ENCODE measurements around the gene THPO.

The THPO gene

GRCh38 chr3:184352149-184352785, 25.7 kb downstream of the THPO start:
- no peak overlapping the region for H2BK120ac ChIP-seq (ENCODE audit: low read depth, low read length)
- H3K4ac ChIP-seq (ENCODE audit: low read length) = no peak overlapping the region
- H2AFZ ChIP-seq (ENCODE audit: low read length) = no peak overlapping the region
- no peak overlapping the region for H3K18ac ChIP-seq (ENCODE audit: low read length)
- H3K36me3 ChIP-seq (replicated peaks in 1 of 2; ENCODE audit: control insufficient read depth in 2 of 2, insufficient read depth in 2 of 2, low read length in 2 of 2) = peaks cover 60 to 86% of the 10 kb centered on the region in 2 donors
- H3K4me2 ChIP-seq (ENCODE audit: insufficient read depth, low read length, poor library complexity, severe bottlenecking) = no peak overlapping the region
- H3K23ac ChIP-seq (ENCODE audit: low read depth, low read length, poor library complexity) = no peak overlapping the region
- H2BK12ac ChIP-seq (ENCODE audit: low read length) = no peak overlapping the region
- DNase-seq (ENCODE audit: low spot score) = no peak
- no peak overlapping the region for H2BK15ac ChIP-seq (ENCODE audit: low read length)
- H3K4me1 ChIP-seq (ENCODE audit: control insufficient read depth in 2 of 2, insufficient read depth in 1 of 2, low read depth in 1 of 2, low read length in 2 of 2) = peaks cover 6 to 7% of the 10 kb centered on the region in 2 donors
- H3K27ac ChIP-seq (replicated peaks; ENCODE audit: low read length) = no peak overlapping the region
- H3K27me3 ChIP-seq (ENCODE audit: control insufficient read depth in 3 of 3, insufficient read depth in 3 of 3, low read depth in 1 of 3, low read length in 3 of 3) = no peaks in the 10 kb centered on the region
- H4K8ac ChIP-seq (ENCODE audit: low read depth, low read length) = no peak overlapping the region
- no peaks in the 10 kb centered on the region for H3K9me3 ChIP-seq (replicated peaks in 1 of 2; ENCODE audit: control insufficient read depth in 2 of 2, insufficient read depth in 1 of 2, low read depth in 1 of 2, low read length in 2 of 2)
- peaks cover 4% of the 10 kb centered on the region for H3K79me1 ChIP-seq (ENCODE audit: low read depth, low read length)
- H2AK5ac ChIP-seq (ENCODE audit: low read depth, low read length) = no peak overlapping the region
- H3K14ac ChIP-seq (ENCODE audit: low read length) = no peak overlapping the region
- H3K4me3 ChIP-seq (ENCODE audit: low read length in 2 of 2) = no peak overlapping the region
- no CpG with 5 or more reads among the region's 15 CpGs for WGBS, 2 donors (ENCODE audit: extremely low coverage in 2 of 2, insufficient read length in 2 of 2, insufficient replicate concordance in 1 of 2)
- peak overlapping the region; percentile 30 for H3K9ac ChIP-seq (ENCODE audit: low read depth, low read length, poor library complexity)
- H4K91ac ChIP-seq (ENCODE audit: low read depth, low read length, poor library complexity) = no peak overlapping the region
- H2BK5ac ChIP-seq (ENCODE audit: low read length) = no peak overlapping the region

- H2BK120ac ChIP-seq (ENCODE audit: low read depth, low read length) = no peak overlapping the region
- H2AFZ ChIP-seq (ENCODE audit: low read length) = no peak overlapping the region
- no peak overlapping the region for H4K91ac ChIP-seq (ENCODE audit: low read depth, low read length, poor library complexity)
- H3K4me3 ChIP-seq (ENCODE audit: low read length in 2 of 2) = no peak overlapping the region
- H3K9me3 ChIP-seq (replicated peaks in 1 of 2; ENCODE audit: control insufficient read depth in 2 of 2, insufficient read depth in 1 of 2, low read depth in 1 of 2, low read length in 2 of 2) = no peaks in the 10 kb centered on the region
- H3K27me3 ChIP-seq (ENCODE audit: control insufficient read depth in 3 of 3, insufficient read depth in 3 of 3, low read depth in 1 of 3, low read length in 3 of 3) = no peaks in the 10 kb centered on the region
- no peak overlapping the region for H2BK12ac ChIP-seq (ENCODE audit: low read length)
- H3K27ac ChIP-seq (replicated peaks; ENCODE audit: low read length) = no peak overlapping the region
- H3K4me1 ChIP-seq (ENCODE audit: control insufficient read depth in 2 of 2, insufficient read depth in 1 of 2, low read depth in 1 of 2, low read length in 2 of 2) = peaks cover 6 to 7% of the 10 kb centered on the region in 2 donors
- no peak overlapping the region for H3K4me2 ChIP-seq (ENCODE audit: insufficient read depth, low read length, poor library complexity, severe bottlenecking)
- no peak overlapping the region for H3K18ac ChIP-seq (ENCODE audit: low read length)
- DNase-seq (ENCODE audit: low spot score) = no peak
- no peak overlapping the region for H4K8ac ChIP-seq (ENCODE audit: low read depth, low read length)
- no peak overlapping the region for H2BK5ac ChIP-seq (ENCODE audit: low read length)
- H3K9ac ChIP-seq (ENCODE audit: low read depth, low read length, poor library complexity) = no peak overlapping the region
- peaks cover 4% of the 10 kb centered on the region for H3K79me1 ChIP-seq (ENCODE audit: low read depth, low read length)
- H2AK5ac ChIP-seq (ENCODE audit: low read depth, low read length) = no peak overlapping the region
- H3K36me3 ChIP-seq (replicated peaks in 1 of 2; ENCODE audit: control insufficient read depth in 2 of 2, insufficient read depth in 2 of 2, low read length in 2 of 2) = peaks cover 57 to 86% of the 10 kb centered on the region in 2 donors
- no peak overlapping the region for H3K23ac ChIP-seq (ENCODE audit: low read depth, low read length, poor library complexity)
- no peak overlapping the region for H2BK15ac ChIP-seq (ENCODE audit: low read length)
- no peak overlapping the region for H3K14ac ChIP-seq (ENCODE audit: low read length)
- no CpG with 5 or more reads among the region's 9 CpGs for WGBS, 2 donors (ENCODE audit: extremely low coverage in 2 of 2, insufficient read length in 2 of 2, insufficient replicate concordance in 1 of 2)
- no peak overlapping the region for H3K4ac ChIP-seq (ENCODE audit: low read length)
Measured at GRCh38 chr3:184351511-184352148, 26.4 kb downstream of the THPO start.

GRCh38 chr3:184350618-184351017, 27.4 kb downstream of the THPO start:
- no peak overlapping the region for H4K8ac ChIP-seq (ENCODE audit: low read depth, low read length)
- peaks cover 9 to 10% of the 10 kb centered on the region in 2 donors for H3K4me1 ChIP-seq (ENCODE audit: control insufficient read depth in 2 of 2, insufficient read depth in 1 of 2, low read depth in 1 of 2, low read length in 2 of 2)
- H3K4me2 ChIP-seq (ENCODE audit: insufficient read depth, low read length, poor library complexity, severe bottlenecking) = no peak overlapping the region
- no peak overlapping the region for H2AK5ac ChIP-seq (ENCODE audit: low read depth, low read length)
- no peak overlapping the region for H3K18ac ChIP-seq (ENCODE audit: low read length)
- H3K14ac ChIP-seq (ENCODE audit: low read length) = no peak overlapping the region
- no peak overlapping the region for H3K4me3 ChIP-seq (ENCODE audit: low read length in 2 of 2)
- no peak overlapping the region for H2BK12ac ChIP-seq (ENCODE audit: low read length)
- H4K91ac ChIP-seq (ENCODE audit: low read depth, low read length, poor library complexity) = no peak overlapping the region
- no peak overlapping the region for H3K4ac ChIP-seq (ENCODE audit: low read length)
- no peak overlapping the region for H3K23ac ChIP-seq (ENCODE audit: low read depth, low read length, poor library complexity)
- no peaks in the 10 kb centered on the region for H3K9me3 ChIP-seq (replicated peaks in 1 of 2; ENCODE audit: control insufficient read depth in 2 of 2, insufficient read depth in 1 of 2, low read depth in 1 of 2, low read length in 2 of 2)
- peaks cover 4% of the 10 kb centered on the region for H3K79me1 ChIP-seq (ENCODE audit: low read depth, low read length)
- H2AFZ ChIP-seq (ENCODE audit: low read length) = no peak overlapping the region
- no peak overlapping the region for H3K27ac ChIP-seq (replicated peaks; ENCODE audit: low read length)
- no peak overlapping the region for H3K9ac ChIP-seq (ENCODE audit: low read depth, low read length, poor library complexity)
- H3K36me3 ChIP-seq (replicated peaks in 1 of 2; ENCODE audit: control insufficient read depth in 2 of 2, insufficient read depth in 2 of 2, low read length in 2 of 2) = peaks cover 55 to 83% of the 10 kb centered on the region in 2 donors
- H2BK15ac ChIP-seq (ENCODE audit: low read length) = no peak overlapping the region
- no peak overlapping the region for H2BK5ac ChIP-seq (ENCODE audit: low read length)
- WGBS, 2 donors (ENCODE audit: extremely low coverage in 2 of 2, insufficient read length in 2 of 2, insufficient replicate concordance in 1 of 2) = no CpG with 5 or more reads among the region's 6 CpGs
- H2BK120ac ChIP-seq (ENCODE audit: low read depth, low read length) = no peak overlapping the region
- no peaks in the 10 kb centered on the region for H3K27me3 ChIP-seq (ENCODE audit: control insufficient read depth in 3 of 3, insufficient read depth in 3 of 3, low read depth in 1 of 3, low read length in 3 of 3)
- DNase-seq (ENCODE audit: low spot score) = no peak

GRCh38 chr3:184349563-184350470, 28.2 kb downstream of the THPO start:
- H3K9me3 ChIP-seq (replicated peaks in 1 of 2; ENCODE audit: control insufficient read depth in 2 of 2, insufficient read depth in 1 of 2, low read depth in 1 of 2, low read length in 2 of 2) = no peaks in the 10 kb centered on the region
- H3K4me2 ChIP-seq (ENCODE audit: insufficient read depth, low read length, poor library complexity, severe bottlenecking) = no peak overlapping the region
- peaks cover 13 to 15% of the 10 kb centered on the region in 2 donors for H3K4me1 ChIP-seq (ENCODE audit: control insufficient read depth in 2 of 2, insufficient read depth in 1 of 2, low read depth in 1 of 2, low read length in 2 of 2)
- DNase-seq (ENCODE audit: low spot score) = no peak
- no peak overlapping the region for H3K4ac ChIP-seq (ENCODE audit: low read length)
- no peak overlapping the region for H2BK5ac ChIP-seq (ENCODE audit: low read length)
- H2BK15ac ChIP-seq (ENCODE audit: low read length) = no peak overlapping the region
- no CpG with 5 or more reads among the region's 10 CpGs for WGBS, 2 donors (ENCODE audit: extremely low coverage in 2 of 2, insufficient read length in 2 of 2, insufficient replicate concordance in 1 of 2)
- H3K9ac ChIP-seq (ENCODE audit: low read depth, low read length, poor library complexity) = no peak overlapping the region
- H2AFZ ChIP-seq (ENCODE audit: low read length) = no peak overlapping the region
- H2AK5ac ChIP-seq (ENCODE audit: low read depth, low read length) = no peak overlapping the region
- no peak overlapping the region for H3K18ac ChIP-seq (ENCODE audit: low read length)
- no peak overlapping the region for H3K27ac ChIP-seq (replicated peaks; ENCODE audit: low read length)
- H3K27me3 ChIP-seq (ENCODE audit: control insufficient read depth in 3 of 3, insufficient read depth in 3 of 3, low read depth in 1 of 3, low read length in 3 of 3) = no peaks in the 10 kb centered on the region
- no peak overlapping the region for H2BK120ac ChIP-seq (ENCODE audit: low read depth, low read length)
- H4K8ac ChIP-seq (ENCODE audit: low read depth, low read length) = no peak overlapping the region
- H3K23ac ChIP-seq (ENCODE audit: low read depth, low read length, poor library complexity) = no peak overlapping the region
- H3K36me3 ChIP-seq (replicated peaks in 1 of 2; ENCODE audit: control insufficient read depth in 2 of 2, insufficient read depth in 2 of 2, low read length in 2 of 2) = peaks cover 47 to 78% of the 10 kb centered on the region in 2 donors
- H3K4me3 ChIP-seq (ENCODE audit: low read length in 2 of 2) = no peak overlapping the region
- H4K91ac ChIP-seq (ENCODE audit: low read depth, low read length, poor library complexity) = no peak overlapping the region
- no peak overlapping the region for H2BK12ac ChIP-seq (ENCODE audit: low read length)
- peaks cover 3% of the 10 kb centered on the region for H3K79me1 ChIP-seq (ENCODE audit: low read depth, low read length)
- no peak overlapping the region for H3K14ac ChIP-seq (ENCODE audit: low read length)

Measured in neuronal stem cell (in vitro differentiated cells).